Stimulated activated naive CD8-positive, alpha-beta T cell treated with anti-CD3 and anti-CD28 coated beads, Interleukin-15, Interleukin-2, amounts not matched to agents 100 U/mL and 50 U/mL, for 24 hours (primary cell): ENCODE results near the gene ATP12A.
A peak's percentile ranks its signal among the peaks of the same experiment; 100 is the strongest.

Experiments used
- ATAC-seq: fragments of 150-1000 bp; cut with Tn5 transposase; one replicate; pipeline ENCODE4 v1.10.0; 2021
- DNase-seq: peaks from one replicate; pipeline ENCODE4 v3.0.0; 2021

Gene ATP12A

DNA sequence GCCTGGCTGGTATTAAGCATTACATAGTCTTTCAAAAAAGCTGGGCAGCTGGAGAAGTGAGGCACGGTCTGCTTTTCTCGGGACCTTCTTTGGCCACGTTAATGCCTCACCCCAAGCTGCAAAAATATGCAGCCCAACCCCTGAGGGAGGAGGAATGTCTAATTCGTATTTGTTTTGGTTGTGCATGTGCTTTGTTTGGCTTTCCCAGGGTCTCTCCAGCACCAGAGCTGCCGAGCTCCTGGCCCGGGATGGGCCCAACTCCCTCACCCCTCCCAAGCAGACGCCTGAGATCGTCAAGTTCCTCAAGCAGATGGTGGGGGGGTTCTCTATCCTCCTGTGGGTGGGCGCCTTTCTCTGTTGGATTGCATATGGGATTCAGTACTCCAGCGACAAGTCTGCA lies 7.9 kb downstream of the ATP12A start:
- no peak for DNase-seq

DNA sequence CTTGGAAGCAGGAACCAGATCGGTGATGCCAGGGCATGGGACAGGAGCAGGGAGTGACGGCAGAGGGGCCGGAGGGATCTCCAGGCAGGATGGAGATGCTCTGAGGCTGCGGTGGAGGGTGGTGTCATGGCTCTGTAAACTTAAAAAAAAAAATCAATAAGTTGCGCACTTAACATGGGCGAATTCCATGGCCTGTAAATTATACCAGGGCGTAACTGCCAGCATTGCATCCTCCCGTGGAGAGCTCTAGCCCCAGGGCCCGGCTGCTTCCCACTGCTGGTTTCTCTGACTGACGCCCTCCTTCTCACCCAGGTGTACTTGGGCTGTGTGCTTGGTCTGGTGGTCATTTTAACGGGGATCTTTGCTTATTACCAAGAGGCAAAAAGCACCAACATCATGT lies 8.7 kb downstream of the ATP12A start:
- ATAC-seq (no peak), DNase-seq (no peak)

More for the DNA sequence above, 7.9 kb downstream of the ATP12A start:
- no peak for ATAC-seq

DNA sequence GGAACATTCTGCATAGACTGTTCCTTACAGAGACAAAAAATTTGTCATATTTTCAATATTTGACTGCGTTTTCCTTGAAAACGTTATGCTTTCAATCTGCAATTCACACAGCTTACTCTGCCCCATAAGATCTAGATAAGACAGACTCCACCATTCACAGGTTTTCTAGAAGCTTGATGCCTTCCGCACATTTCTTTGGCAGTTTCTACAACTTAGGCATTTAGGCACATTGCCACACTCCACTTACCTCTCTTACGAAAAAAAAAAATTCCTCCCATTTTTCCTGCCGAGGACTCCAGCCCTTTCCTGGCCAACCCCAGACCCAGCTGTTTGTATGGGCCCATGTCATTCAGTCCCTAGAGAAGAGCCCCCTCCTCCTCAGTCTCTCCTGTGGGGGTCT lies 11.2 kb downstream of the ATP12A start:
- DNase-seq (no peak), ATAC-seq (no peak)

DNA sequence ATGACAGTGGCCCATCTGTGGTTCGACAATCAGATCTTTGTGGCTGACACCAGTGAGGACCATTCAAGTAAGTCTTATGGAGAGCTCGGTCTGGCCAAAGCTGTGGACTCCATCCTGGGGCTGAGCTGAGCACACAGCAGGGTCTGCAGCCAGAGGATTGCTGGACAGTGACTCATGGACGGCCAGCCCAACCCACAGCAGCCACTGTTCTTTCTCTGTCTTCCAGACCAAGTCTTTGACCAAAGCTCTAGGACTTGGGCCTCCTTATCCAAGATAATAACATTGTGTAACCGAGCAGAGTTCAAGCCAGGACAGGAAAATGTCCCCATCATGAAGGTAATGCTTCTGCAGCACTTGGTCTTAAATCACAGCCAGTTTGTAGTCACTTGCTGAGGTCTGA lies 12.4 kb downstream of the ATP12A start:
- DNase-seq (no peak), ATAC-seq (no peak)

DNA sequence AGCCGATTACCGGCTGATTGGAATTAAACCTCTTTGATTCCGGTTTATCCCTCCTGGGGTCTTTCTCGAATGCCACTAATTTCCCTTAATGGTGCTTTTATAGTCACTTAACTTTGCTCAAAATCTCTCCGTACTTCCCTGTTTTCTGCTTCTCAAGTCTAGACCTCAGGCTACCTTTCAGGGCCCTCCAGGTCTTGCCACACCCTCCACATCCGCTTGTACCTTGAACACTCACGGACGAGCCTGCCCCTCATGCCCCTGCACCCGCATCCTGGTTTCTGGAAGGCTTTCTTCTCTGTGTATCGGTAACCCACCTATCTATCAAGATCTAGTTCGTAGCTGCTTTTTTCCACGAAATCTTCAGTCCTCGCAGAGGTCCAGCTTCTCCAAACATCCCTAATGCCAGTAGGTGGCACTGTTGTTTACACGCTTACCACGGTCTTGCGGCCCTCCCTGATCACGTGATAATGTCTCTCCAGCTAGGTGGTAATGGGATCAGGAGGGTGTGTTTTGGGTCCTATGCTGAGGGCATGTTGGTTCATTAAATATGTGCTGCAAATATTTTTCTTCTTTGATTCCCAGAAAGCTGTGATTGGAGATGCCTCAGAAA lies 13.8 kb downstream of the ATP12A start:
- DNase-seq, result peak; percentile 52
- peak; percentile 55 for ATAC-seq

DNA sequence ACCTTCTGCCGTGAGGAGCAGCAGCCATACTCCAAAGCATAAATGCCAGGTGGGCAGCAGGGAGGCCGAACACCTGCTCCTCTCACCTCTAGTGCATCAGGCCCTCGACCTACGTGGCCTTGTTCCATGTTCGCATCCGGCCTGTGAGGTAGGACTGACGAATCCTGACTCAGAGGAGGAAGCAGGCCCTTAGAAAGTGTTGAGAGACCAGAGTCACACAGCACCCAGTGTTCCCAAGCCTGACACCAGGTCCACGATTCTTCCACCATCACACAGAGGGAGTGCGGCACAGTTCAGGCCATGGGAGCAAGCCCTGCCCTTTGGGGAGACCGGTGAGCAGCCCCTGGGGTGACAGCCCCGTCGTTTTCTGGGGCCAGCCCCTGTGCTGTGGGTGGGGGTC lies 14.7 kb downstream of the ATP12A start:
- DNase-seq (no peak), ATAC-seq (no peak)

DNA sequence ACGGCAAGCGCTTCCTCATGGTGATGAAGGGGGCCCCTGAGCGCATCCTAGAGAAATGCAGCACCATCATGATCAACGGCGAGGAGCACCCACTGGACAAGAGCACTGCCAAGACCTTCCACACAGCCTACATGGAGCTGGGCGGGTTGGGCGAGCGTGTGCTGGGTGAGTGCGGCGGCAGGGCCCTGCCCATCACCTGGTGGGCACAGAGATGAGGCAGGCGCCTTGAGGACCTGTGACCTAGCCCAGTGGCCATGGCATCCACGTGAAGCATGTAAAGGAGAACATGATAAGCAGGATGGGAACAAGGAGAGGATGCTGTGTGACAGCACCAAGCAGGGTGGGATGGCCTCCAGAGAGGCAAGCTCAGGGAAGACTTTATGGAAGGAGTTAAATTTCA lies 18.5 kb downstream of the ATP12A start:
- no peak for ATAC-seq
- DNase-seq, result no peak

DNA sequence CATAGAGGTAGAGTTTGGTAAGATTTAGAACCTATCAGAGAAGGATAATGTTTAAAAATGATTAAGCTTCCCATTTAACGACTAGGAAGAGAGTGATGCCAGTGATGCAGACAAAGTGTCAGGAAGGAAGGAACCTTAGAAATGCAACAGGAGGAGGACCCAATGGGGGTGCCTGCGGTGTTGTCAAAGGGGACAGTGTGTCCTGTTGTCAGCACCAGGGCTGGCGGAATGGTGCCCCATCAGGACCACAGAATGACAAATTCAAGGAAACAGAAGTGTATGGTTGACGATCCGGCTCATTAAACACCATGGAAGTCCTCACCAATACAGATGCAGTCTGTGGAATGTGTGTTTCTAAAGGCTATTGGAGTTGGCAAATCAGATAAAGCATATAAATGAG lies 19.3 kb downstream of the ATP12A start:
- no peak for DNase-seq
- no peak for ATAC-seq

DNA sequence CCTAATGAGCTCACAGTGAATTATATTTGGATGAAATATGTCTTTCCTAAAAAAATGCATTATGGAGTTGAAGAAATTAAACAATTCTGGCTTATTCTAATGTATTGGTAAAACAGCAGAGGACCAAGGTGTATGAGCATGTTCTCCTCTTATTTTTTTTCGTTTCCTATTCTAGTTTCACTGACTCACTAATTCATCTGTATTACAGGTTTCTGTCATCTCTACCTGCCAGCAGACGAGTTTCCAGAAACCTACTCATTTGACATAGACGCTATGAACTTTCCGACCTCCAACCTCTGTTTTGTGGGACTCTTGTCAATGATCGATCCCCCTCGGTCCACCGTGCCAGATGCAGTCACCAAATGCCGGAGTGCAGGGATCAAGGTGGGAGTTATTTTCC lies 20.3 kb downstream of the ATP12A start:
- no peak for DNase-seq
- no peak for ATAC-seq

DNA sequence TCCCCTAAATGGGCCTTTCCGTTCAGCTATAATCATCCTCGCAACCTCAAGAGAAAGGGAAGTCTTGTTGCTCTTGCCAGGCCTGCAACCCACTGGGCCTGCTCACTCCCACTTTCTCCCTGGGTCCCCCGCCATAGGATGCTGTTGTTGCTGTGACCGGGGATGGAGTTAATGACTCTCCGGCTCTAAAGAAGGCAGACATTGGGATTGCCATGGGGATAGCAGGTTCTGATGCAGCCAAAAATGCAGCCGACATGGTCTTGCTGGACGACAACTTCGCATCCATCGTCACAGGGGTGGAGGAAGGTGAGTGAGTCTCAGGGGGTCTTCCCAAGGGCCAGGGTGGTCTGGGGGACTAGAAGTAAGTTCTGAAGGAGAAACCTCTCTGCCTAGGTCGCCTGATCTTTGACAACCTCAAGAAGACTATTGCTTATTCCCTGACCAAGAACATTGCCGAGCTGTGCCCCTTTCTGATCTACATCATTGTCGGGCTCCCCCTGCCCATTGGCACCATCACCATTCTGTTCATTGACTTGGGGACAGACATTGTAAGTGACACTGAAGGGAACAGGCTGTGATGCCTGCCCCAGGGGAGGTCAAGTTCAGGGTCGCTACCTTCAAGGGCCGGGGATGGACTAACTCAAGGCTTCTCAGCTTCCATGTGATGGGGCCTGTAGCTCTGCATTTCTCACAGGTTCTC lies 26.8 kb downstream of the ATP12A start:
- ATAC-seq (no peak), DNase-seq (no peak)

DNA sequence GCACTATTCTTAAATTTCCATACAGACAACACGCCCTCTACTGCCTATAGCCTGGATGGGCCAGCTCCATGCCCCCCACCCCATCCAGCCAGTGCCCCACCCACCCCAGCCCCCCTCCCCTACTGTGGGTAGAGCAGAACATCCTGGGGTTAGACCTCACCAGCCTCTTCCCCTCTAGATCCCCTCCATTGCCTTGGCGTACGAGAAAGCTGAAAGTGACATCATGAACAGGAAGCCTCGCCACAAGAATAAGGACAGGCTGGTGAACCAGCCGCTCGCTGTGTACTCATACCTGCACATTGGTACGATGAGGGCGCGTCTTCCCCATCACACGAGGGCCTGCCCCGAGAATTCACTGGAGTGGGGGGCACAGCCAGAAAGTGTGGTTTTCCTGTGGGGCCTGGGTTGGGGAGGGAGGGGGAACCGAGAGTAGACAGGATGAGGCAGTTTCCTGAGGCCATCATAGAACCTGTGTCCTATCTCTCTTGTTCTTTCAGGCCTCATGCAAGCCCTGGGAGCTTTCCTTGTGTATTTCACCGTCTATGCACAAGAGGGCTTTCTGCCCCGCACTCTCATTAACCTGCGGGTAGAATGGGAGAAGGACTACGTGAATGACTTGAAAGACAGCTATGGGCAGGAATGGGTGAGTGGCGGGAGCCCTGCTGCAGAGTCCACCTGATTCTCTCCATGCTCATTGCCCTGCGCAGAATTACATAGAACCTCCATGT lies 29.1 kb downstream of the ATP12A start:
- DNase-seq (peak; percentile 68), ATAC-seq (peak; percentile 95)

DNA sequence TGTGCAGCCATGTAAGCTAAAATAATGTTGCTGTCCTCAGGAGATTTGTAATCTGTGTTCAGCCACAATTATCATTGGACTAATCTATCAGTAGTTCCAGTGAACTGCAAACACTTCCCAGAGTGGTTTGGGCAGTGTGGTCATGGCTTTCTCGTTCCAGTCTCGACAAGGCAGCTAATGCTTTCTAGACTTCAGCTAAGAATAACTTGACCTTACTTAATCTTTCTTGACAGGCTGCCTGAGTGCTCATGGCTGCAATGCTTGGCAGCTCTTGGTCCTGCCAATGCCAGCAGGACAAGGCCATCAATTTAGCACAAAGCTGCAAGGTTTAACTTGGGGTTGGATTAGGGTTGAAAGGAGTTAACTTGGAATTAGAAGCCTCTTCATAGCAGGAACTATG lies 32.8 kb downstream of the ATP12A start:
- ATAC-seq (no peak), DNase-seq (no peak)

DNA sequence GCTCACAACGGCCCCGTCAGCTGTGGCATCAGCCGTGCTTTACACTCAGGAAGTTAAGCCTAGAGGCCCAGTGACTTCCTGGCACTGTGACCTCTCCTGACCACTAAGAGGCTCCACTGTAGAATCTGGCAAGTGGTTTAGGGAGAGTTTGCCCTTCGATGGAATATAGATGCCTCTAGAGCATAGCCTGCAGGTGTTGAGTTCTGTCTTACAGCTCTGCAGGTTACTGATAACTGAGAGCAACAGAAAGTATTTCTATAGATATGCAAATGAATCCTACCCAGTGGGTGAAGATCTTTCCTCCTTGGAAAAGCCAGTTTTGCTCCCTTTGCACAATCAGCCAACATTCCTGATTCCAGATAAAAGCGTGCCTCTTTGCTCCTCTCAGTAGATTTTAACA lies 35.8 kb downstream of the ATP12A start:
- no peak for ATAC-seq
- no peak for DNase-seq

DNA sequence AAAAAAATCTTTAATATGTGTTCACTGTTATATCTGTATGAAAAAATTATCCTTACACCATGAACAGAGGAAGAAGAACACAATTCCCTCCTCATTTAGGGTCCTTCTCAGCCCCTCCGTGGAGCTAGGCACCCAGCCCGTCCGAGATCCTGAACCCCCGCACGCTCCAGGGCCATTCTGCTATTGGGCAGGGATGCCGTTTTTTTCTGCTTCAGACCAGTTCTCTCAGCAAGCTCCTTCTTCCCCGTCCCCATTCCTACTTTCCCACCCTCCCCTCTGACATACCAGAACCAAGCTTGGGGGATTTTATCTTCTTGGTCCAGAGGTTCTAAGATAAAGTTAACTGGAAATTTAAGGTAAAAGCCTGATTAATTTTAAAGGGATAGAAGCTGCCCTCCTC lies 36.2 kb downstream of the ATP12A start:
- no peak for DNase-seq
- ATAC-seq, result no peak

DNA sequence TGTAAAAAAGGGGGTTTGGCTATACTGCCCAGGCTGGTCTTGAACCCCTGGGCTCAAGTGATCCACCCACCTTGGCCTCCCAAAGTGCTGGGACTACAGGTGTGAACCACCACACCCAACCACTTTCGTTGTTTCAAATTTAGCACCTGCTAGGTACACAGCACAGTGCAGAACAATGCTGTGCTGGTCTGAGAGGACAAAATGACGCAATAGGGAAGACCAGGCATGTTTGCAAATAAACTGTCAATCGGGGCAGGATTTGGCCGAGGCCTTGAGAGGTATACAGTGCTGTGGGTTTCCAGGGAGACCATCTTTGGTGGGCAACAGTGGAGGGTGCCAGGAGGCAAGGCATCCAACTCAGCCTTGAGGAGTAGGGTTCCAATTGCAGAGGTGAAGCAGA lies 37.0 kb downstream of the ATP12A start:
- DNase-seq (no peak), ATAC-seq (no peak)

DNA sequence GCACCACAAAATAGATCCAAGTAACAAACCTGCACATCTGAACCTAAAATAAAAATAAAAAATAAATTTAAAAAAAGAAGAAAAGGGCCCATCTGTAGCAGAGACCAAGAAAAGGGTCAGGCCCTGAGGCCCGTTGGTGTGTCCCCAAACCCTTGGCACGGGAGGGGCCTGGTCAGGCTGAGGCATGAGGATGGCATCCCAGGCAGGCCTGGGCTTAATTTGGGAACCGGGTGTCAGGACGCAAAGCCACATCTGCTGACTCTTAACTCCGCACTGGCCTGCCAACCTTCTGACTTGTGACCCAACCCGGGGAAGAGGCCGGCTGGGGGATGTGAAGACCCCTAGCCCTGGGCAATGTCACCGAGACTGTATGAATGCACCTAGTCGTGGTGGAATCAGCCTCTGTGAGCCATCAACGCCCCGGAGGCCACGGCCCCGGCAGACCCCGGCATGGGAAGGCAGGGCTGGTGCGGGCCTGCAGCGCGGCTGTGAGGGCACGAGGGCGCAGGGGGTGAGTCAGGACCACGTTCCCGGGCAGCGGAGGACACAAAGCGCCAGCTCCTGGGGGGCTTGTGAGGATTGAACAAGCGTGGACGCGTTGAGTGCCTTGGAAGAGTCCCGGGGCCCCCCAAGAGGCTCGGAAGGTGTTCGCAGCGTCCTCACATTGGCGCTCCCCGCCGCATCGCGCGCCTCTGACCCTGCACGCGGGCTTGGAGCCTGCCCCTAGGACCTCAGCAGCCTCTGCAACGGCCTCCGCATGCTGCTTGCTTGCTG lies 38.2 kb downstream of the ATP12A start:
- DNase-seq (no peak), ATAC-seq (no peak)

DNA sequence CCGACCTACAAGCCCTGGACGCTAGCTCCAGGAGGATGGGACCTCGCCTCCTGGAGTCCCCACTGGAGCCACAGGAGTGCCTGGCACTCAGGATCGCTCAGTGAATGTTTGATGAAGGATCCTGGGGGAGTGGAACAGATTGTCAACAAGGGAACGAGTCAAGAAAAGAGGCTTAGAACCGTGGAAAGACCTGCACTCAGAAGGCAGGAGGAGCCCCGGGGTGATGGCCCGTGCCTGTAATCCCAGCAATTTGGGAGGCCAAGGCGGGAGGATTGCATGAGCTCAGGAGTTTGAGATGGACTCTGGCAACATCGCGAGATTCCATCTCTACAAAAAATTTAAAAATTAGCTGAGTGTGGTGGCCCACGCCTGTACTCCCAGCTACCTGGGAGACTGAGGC lies 38.9 kb downstream of the ATP12A start:
- DNase-seq (no peak), ATAC-seq (no peak)

DNA sequence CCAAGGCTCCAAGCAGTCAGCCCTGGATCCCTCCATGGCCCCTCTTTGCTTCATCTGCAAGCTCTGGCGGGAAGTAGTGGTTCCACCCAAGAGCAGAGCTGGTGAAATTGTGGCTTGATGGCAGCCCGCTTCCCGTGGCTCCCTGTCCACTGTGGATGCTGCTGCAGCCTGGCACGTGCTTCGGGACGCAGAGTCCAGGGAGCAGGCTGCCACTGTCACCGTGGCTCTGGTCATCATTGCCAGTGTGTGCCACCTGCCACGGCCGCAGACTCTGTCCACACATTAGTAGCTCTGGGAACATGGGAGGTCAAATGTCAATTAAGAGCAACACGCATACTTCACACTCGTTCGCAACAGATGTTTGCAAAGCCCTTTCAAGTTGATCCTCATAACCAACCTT lies 43.0 kb downstream of the ATP12A start:
- no peak for ATAC-seq

DNA sequence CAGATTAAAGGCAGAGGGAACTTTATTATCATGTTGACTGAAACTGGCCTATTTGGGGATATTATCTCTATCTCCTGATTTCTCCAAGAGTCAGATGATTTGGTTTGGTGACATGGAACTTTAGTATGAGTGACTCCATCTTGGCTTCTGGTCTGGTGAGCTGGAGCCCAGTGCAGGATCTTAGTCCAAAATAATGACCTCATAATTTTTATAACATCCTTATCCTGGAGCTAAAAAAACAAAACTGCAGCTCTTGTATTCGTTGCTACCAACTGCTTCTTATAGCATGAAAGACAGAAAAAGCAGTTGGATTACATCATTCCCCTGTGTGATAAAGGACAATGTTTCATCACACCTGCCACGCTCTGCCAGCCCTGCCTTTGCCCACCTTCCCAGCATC lies 44.5 kb downstream of the ATP12A start:
- DNase-seq (no peak), ATAC-seq (no peak)

More for the DNA sequence above, 43.0 kb downstream of the ATP12A start:
- no peak for DNase-seq

DNA sequence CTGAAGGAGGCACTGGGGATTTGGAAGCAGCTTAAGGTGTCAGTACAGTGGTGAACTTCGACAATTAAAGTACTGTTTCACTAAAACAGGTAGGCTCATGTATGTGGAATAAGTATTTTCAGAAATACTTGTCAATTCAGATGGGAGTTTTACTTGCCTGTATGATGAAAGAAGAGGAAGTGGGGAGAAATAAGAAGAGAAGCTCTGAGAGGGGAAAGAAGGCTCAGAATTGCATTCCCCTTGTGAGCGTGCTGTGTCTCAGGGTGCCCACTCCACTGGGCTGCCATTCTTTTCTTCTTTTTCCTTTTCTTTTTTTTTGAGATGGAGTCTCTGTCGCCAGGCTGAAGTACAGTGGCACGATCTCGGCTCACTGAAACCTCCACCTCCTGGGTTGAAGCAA lies 45.2 kb downstream of the ATP12A start:
- ATAC-seq (no peak), DNase-seq (no peak)

DNA sequence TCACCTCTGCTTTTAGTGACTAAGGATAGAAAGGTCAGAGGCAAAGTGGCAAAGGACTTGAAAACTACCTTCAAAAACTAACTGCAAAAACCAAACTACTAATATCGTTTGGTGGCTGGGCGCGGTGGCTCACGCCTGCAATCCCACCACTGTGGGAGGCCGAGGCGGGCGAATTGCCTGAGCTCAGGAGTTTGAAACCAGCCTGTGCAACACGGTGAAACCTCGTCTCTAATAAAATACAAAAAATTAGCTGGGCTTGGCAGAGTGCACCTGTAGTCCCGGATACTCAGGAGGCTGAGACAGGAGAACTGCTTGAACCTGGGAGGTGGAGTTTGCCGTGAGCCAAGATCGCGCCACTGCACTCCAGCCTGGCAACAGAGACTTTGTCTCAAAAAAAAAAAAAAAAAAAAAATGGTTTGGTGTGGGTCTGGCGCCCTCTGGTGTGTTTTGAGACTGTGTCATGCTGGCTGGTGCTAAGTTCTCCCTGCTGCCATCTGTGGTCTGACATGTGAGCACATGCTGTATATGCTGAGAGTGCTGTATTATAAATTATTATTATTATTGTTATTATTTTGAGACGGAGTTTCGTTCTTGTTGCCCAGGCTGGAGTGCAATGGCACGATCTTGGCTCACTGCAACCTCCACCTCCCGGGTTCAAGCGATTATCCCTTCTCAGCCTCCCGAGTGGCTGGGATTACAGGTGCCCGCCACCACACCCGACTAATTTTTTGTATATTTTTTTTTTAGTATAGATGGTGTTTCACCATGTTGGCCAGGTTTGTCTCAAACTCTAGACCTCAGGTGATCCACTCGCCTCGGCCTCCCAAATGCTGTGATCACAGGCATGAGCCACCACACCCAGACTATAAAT lies 47.8 kb downstream of the ATP12A start:
- peak; percentile 94 for ATAC-seq

More for the DNA sequence above, 47.8 kb downstream of the ATP12A start:
- DNase-seq, result peak; percentile 60
